ENCODE data around the gene SEC24D. TPM values are rescaled to one million over a fixed set of nuclear protein-coding genes. Genes with fewer than 3 reads are reported as not detected.

The SEC24D gene
- total and polyA plus RNA-seq, 4 donors = 12.7 to 40.9 (median 21.3) TPM

DNA sequence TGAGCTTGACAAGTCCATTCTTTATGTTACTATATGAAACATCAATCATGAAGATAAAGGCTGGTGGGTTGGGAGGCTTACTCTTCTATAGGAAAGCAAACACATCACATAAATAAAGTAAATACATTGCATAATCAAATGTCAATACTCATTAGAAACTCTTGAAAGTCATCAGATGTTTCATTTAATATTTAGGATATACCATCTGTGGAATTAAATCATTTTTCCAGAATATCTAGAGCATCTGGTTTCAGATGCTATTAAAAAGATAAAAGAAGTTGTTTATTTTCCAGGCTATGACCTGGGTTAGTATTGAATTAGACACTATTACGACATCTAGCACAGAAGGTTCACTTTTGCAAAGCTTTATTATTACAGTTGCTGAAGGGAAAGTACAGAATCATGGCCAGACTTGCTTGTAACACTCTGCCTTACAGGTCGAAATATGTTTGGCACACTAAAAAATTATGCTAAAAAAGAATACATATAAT is 78.1 kb downstream of the SEC24D start:
- Histone ChIP-seq H3K4me3 (ENCODE audit: low read depth, low read length) (no peak overlapping the region), H3K27ac (ENCODE audit: low read depth, low read length) (no peak overlapping the region), H3K27me3 (ENCODE audit: control insufficient read depth, insufficient read depth, low read length) (no peaks in the 10 kb centered on the region), H3K36me3 (ENCODE audit: control insufficient read depth, insufficient read depth, low read length) (no peaks in the 10 kb centered on the region), H3K9me3 (ENCODE audit: control insufficient read depth, insufficient read depth, low read length) (no peaks in the 10 kb centered on the region), H3K4me1 (ENCODE audit: control insufficient read depth, insufficient read depth, low read length) (no peaks in the 10 kb centered on the region)
- WGBS (ENCODE audit: insufficient coverage) = no CpG with 5 or more reads among the region's 2 CpGs
- no peak for DNase-seq (ENCODE audit: low read depth in 4 of 6, low spot score in 6 of 6)

DNA sequence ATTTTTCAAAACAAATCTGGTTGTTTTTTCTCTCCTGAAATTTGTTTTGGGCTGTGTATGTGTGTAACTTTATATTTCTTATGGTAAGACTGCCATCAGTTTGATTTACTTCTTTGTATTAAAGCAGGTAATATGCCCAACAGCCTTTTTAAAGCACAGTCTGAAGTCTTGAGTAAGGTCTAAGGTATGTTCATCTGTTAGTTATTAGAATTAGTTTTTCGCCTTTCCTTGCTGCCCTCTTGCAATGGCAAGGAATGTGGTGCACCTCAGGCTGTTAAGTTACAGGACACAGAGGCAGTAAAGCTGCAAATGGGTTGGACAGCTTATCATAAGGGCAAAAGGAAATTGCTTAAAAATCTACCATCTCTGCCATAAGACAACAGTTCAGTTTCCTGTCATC is 79.0 kb downstream of the SEC24D start:
- Histone ChIP-seq H3K27me3 (ENCODE audit: control insufficient read depth, insufficient read depth, low read length) (no peaks in the 10 kb centered on the region), H3K27ac (ENCODE audit: low read depth, low read length) (no peak overlapping the region), H3K36me3 (ENCODE audit: control insufficient read depth, insufficient read depth, low read length) (no peaks in the 10 kb centered on the region), H3K9me3 (ENCODE audit: control insufficient read depth, insufficient read depth, low read length) (no peaks in the 10 kb centered on the region), H3K4me1 (ENCODE audit: control insufficient read depth, insufficient read depth, low read length) (no peaks in the 10 kb centered on the region), H3K4me3 (ENCODE audit: low read depth, low read length) (no peak overlapping the region)
- DNase-seq (ENCODE audit: low read depth in 4 of 6, low spot score in 6 of 6) = no peak
- WGBS (ENCODE audit: insufficient coverage) = no CpG with 5 or more reads among the region's 1 CpG

DNA sequence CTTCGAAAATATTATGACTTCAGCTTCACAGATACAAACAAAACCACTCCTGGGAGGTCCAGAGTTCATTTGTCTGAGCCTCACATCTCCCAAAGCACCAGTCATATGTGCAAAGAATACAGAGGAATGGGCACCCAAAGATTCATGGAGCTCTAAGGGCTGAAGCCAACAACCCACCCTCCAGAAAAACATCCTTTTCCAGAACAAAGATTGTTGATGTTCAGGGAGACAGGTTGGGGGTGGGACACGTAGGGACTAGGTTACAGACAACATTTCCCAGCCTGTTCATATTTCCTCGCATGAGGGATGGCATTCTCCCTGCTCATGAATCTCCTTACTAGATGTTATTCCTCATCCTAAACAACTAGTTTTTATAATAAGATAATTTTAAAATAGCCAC is 79.5 kb downstream of the SEC24D start:
- Histone ChIP-seq H3K27ac (ENCODE audit: low read depth, low read length) (no peak overlapping the region), H3K4me3 (ENCODE audit: low read depth, low read length) (no peak overlapping the region), H3K9me3 (ENCODE audit: control insufficient read depth, insufficient read depth, low read length) (no peaks in the 10 kb centered on the region), H3K36me3 (ENCODE audit: control insufficient read depth, insufficient read depth, low read length) (no peaks in the 10 kb centered on the region), H3K27me3 (ENCODE audit: control insufficient read depth, insufficient read depth, low read length) (no peaks in the 10 kb centered on the region), H3K4me1 (ENCODE audit: control insufficient read depth, insufficient read depth, low read length) (no peaks in the 10 kb centered on the region)
- no peak for DNase-seq (ENCODE audit: low read depth in 4 of 6, low spot score in 6 of 6)
- WGBS (ENCODE audit: insufficient coverage) = no CpG with 5 or more reads among the region's 3 CpGs

DNA sequence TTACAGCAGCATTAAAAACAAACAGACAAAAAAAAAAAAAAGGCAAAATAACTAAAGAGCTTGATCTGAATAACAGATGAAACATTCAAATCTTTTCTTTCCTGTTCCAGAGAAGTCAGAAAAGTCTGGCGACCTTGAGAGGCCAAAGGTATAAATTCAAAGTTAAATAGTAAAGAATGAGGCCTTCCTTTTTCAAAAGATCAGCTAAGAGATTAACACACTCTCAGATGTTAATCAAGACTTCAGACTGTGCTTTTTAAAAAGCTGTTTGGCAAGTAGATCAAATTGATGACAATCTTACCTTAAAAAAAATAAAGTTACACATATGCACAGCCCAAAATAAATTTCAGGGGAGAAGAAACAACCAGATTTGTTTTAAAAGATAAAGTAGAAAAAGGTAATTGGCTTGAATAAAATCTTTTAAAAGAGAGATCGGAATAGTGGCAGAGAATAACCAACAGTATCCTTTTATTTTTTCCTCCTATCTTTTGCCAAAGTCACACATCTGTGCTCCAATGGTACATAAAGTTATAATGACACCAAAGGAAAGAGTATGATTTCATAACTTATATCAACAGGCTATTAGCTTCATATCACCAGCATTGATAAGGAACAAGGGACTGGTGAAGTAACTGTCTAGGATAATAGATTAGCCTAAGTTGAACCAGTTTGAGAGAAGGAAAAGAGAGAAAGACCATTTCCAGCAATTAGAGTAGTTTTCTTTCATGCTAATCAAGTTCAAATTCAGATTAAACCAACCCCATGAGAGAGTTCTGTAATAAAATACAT is 80.3 kb downstream of the SEC24D start:
- H3K4me1 ChIP-seq (ENCODE audit: control insufficient read depth, insufficient read depth, low read length) = no peaks in the 10 kb centered on the region
- H3K27ac ChIP-seq (ENCODE audit: low read depth, low read length) = no peak overlapping the region
- no peaks in the 10 kb centered on the region for H3K36me3 ChIP-seq (ENCODE audit: control insufficient read depth, insufficient read depth, low read length)
- H3K4me3 ChIP-seq (ENCODE audit: low read depth, low read length) = no peak overlapping the region
- no peaks in the 10 kb centered on the region for H3K27me3 ChIP-seq (ENCODE audit: control insufficient read depth, insufficient read depth, low read length)
- no peak for DNase-seq (ENCODE audit: low read depth in 4 of 6, low spot score in 6 of 6)
- WGBS (ENCODE audit: insufficient coverage) = no CpG with 5 or more reads among the region's 2 CpGs
- H3K9me3 ChIP-seq (ENCODE audit: control insufficient read depth, insufficient read depth, low read length) = no peaks in the 10 kb centered on the region

DNA sequence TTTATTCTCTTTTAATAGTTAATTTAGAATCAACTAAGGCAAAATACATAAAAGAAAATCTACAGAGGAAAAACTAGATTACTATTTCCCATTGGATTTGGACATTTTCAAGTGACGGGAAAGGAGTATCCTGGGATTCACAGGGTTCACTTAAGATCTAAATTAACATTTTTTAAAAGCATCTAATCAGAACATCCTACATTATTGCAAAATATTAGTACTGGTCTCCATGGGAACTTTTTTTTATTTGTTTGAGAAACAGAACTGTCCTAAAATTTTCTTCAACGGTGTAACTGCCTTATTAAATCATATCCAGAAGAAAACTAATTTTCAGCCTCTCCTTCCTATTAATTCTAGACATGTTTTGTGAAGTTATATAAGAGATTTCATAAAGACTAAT is 81.0 kb downstream of the SEC24D start:
- no peaks in the 10 kb centered on the region for H3K9me3 ChIP-seq (ENCODE audit: control insufficient read depth, insufficient read depth, low read length)
- H3K27me3 ChIP-seq (ENCODE audit: control insufficient read depth, insufficient read depth, low read length) = no peaks in the 10 kb centered on the region
- no peaks in the 10 kb centered on the region for H3K36me3 ChIP-seq (ENCODE audit: control insufficient read depth, insufficient read depth, low read length)
- no CpG with 5 or more reads among the region's 2 CpGs for WGBS (ENCODE audit: insufficient coverage)
- no peaks in the 10 kb centered on the region for H3K4me1 ChIP-seq (ENCODE audit: control insufficient read depth, insufficient read depth, low read length)
- no peak overlapping the region for H3K4me3 ChIP-seq (ENCODE audit: low read depth, low read length)
- no peak for DNase-seq (ENCODE audit: low read depth in 4 of 6, low spot score in 6 of 6)
- H3K27ac ChIP-seq (ENCODE audit: low read depth, low read length) = no peak overlapping the region

DNA sequence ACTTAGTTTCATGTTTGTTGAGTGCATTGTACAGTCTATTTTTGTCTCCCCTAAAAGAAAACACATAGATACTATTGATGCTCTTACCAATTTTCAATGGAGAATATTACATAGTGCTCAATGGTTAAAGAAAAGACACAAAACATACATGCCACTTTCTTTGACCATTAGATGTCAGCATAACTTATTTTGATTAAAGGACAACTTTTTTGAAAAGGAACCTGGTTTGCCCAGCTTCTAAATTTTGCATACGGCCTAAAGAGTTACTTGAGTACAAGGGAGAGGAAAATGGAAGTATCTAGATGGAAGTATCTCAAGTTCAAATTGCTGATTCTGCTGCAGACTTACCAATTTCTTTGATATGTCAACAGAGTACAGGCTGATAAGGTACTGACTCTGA is 82.2 kb downstream of the SEC24D start:
- H3K36me3 ChIP-seq (ENCODE audit: control insufficient read depth, insufficient read depth, low read length) = no peaks in the 10 kb centered on the region
- no peak for DNase-seq (ENCODE audit: low read depth in 4 of 6, low spot score in 6 of 6)
- H3K27ac ChIP-seq (ENCODE audit: low read depth, low read length) = no peak overlapping the region
- H3K4me3 ChIP-seq (ENCODE audit: low read depth, low read length) = no peak overlapping the region
- 80% methylated on average over 1 of the region's 1 CpG for WGBS (ENCODE audit: insufficient coverage)
- H3K9me3 ChIP-seq (ENCODE audit: control insufficient read depth, insufficient read depth, low read length) = no peaks in the 10 kb centered on the region
- no peaks in the 10 kb centered on the region for H3K27me3 ChIP-seq (ENCODE audit: control insufficient read depth, insufficient read depth, low read length)
- H3K4me1 ChIP-seq (ENCODE audit: control insufficient read depth, insufficient read depth, low read length) = no peaks in the 10 kb centered on the region

DNA sequence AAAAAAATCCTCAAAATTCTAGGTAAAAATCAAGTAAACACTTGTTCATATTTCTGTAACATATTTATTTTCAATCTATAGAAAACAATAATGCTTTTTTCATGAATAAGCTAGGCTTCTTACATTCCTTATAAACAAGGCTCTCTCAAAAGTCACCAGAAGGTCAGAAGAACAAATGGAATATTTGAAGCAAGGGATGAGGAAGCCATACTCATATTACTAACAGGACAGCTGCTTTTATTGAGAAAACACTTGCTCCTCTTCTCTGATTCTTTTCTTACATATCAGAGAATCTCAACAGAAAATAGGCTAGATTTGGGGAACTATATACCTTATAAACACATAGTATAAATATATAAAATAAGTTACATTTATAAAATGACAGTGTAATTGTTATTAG is 82.8 kb downstream of the SEC24D start:
- Histone ChIP-seq H3K27me3 (ENCODE audit: control insufficient read depth, insufficient read depth, low read length) (no peaks in the 10 kb centered on the region), H3K27ac (ENCODE audit: low read depth, low read length) (no peak overlapping the region), H3K4me3 (ENCODE audit: low read depth, low read length) (no peak overlapping the region), H3K36me3 (ENCODE audit: control insufficient read depth, insufficient read depth, low read length) (no peaks in the 10 kb centered on the region), H3K4me1 (ENCODE audit: control insufficient read depth, insufficient read depth, low read length) (no peaks in the 10 kb centered on the region), H3K9me3 (ENCODE audit: control insufficient read depth, insufficient read depth, low read length) (no peaks in the 10 kb centered on the region)
- DNase-seq (ENCODE audit: low read depth in 4 of 6, low spot score in 6 of 6) = no peak

DNA sequence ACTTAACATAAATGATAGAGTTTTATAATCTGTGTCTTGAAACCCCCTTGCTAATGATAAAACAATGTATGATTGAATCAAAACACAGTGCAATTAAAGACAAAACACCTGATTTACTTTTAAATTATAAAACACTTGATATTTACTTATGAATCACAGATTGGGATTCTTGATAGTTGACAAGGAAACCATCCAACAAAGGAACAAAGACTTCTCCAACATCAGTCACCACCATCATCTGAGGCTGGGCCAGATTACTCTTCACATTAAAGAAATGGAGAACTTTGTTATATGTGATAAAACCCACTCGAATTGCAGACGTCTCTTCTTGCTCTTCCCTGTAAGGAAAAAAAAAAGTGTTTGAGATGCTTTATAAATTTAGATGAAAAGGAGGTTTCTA is 83.4 kb downstream of the SEC24D start:
- no peaks in the 10 kb centered on the region for H3K36me3 ChIP-seq (ENCODE audit: control insufficient read depth, insufficient read depth, low read length)
- no peaks in the 10 kb centered on the region for H3K27me3 ChIP-seq (ENCODE audit: control insufficient read depth, insufficient read depth, low read length)
- H3K4me1 ChIP-seq (ENCODE audit: control insufficient read depth, insufficient read depth, low read length) = no peaks in the 10 kb centered on the region
- WGBS (ENCODE audit: insufficient coverage) = no CpG with 5 or more reads among the region's 2 CpGs
- H3K9me3 ChIP-seq (ENCODE audit: control insufficient read depth, insufficient read depth, low read length) = no peaks in the 10 kb centered on the region
- no peak overlapping the region for H3K4me3 ChIP-seq (ENCODE audit: low read depth, low read length)
- no peak overlapping the region for H3K27ac ChIP-seq (ENCODE audit: low read depth, low read length)
- DNase-seq (ENCODE audit: low read depth in 4 of 6, low spot score in 6 of 6) = no peak

DNA sequence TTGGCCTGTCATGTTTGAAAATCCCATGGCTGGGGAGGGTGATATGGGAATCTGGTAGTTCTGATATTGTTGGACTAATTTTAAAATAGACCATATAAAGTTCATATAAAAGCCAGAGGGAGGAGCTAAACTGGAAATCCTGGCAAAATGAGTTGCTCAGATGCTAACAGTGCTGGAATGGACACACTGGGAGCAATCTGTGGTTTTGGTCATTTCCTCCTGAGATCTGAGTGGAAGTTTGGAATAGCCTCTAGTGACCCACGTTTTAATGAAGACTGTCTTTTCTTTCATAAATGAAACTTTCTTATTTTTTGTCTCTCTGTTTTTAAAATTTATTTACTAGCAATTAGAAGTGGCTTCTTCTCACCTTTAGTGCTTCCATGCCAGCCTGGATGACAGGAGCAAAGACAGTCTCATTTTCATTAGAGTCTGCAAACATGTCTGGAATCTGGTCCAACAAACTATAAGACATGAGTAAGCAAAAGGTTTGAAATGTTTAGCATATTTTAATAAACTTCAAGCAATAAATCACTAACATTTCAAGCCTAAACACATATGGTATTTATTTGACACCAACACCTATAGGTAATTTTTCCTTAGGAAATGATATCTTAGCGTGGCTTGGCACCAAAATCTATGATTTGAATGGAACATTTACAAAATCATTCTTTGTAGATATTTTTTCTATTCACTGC is 84.2 kb downstream of the SEC24D start:
- Histone ChIP-seq H3K4me1 (ENCODE audit: control insufficient read depth, insufficient read depth, low read length) (no peaks in the 10 kb centered on the region), H3K36me3 (ENCODE audit: control insufficient read depth, insufficient read depth, low read length) (no peaks in the 10 kb centered on the region), H3K27ac (ENCODE audit: low read depth, low read length) (no peak overlapping the region), H3K27me3 (ENCODE audit: control insufficient read depth, insufficient read depth, low read length) (no peaks in the 10 kb centered on the region), H3K9me3 (ENCODE audit: control insufficient read depth, insufficient read depth, low read length) (no peaks in the 10 kb centered on the region), H3K4me3 (ENCODE audit: low read depth, low read length) (no peak overlapping the region)
- no CpG with 5 or more reads among the region's 2 CpGs for WGBS (ENCODE audit: insufficient coverage)
- no peak for DNase-seq (ENCODE audit: low read depth in 4 of 6, low spot score in 6 of 6)

All from spinal cord (tissue), 10 donors.